Activated CD4-positive, alpha-beta memory T cell treated with anti-CD3 and anti-CD28 coated beads, Interleukin-2, amount 10 ng/mL, durations not matched to agents 7 days and 5 days (primary cell): ENCODE measurements around the gene CACNA1C. TPM values are rescaled to one million over a fixed set of nuclear protein-coding genes. Genes with fewer than 3 reads are reported as not detected.
A peak's percentile ranks its signal among the peaks of the same experiment; 100 is the strongest.

Experiments
- CTCF ChIA-PET: fragments of 350-600 bp; sonication (Branson Sonifier 250); formaldehyde crosslinking; loops from one replicate; lab custom pipeline; 2021; ENCODE audit warnings: antibody characterized with exemption, inconsistent platforms; lab: Charles Lee
- POLR2A ChIA-PET: fragments of 350-600 bp; sonication (Branson Sonifier 250); formaldehyde crosslinking; loops from one replicate; lab custom pipeline; 2021; ENCODE audit warnings: antibody characterized with exemption; lab: Charles Lee
- DNase-seq: peaks from one replicate; pipeline ENCODE4 v3.0.0-alpha.2; 2020
- H3K27ac Mint-ChIP-seq: one replicate; pipeline ENCODE4 v1.8.0; 2021; ENCODE audit warnings: mild to moderate bottlenecking, mixed read lengths
- H3K27me3 Mint-ChIP-seq: one replicate; pipeline ENCODE4 v1.8.0; 2021; ENCODE audit warnings: mixed read lengths
- H3K36me3 Mint-ChIP-seq: one replicate; pipeline ENCODE4 v1.8.0; 2021; ENCODE audit warnings: low read depth, mixed read lengths
- H3K4me1 Mint-ChIP-seq: one replicate; pipeline ENCODE4 v1.8.0; 2021; ENCODE audit warnings: mixed read lengths
- H3K4me3 Mint-ChIP-seq: one replicate; pipeline ENCODE4 v1.8.0; 2021; ENCODE audit warnings: mild to moderate bottlenecking, mixed read lengths
- H3K9me3 Mint-ChIP-seq: one replicate; pipeline ENCODE4 v1.8.0; 2021; ENCODE audit warnings: mixed read lengths
- total RNA-seq, 2 experiments: library from RNA; stranded (reverse); gene quantifications; one replicate each; pipeline ENCODE4 v1.2.3, GENCODE V29; 2021

CACNA1C gene
- total RNA-seq, 2 experiments from 2014 or later, result 0.30 TPM

- peaks cover 15% of the 10 kb centered on the region for H3K27me3 Mint-ChIP-seq
- H3K27ac Mint-ChIP-seq, result no peak overlapping the region
- no peak overlapping the region for H3K4me3 Mint-ChIP-seq
Observed at GRCh38 chr12:2653461-2653965, 600.7 kb downstream of the CACNA1C start.

GRCh38 chr12:2654311-2654710 lies 601.5 kb downstream of the CACNA1C start:
- Mint-ChIP-seq H3K27me3 (peaks cover 12% of the 10 kb centered on the region), H3K27ac (no peak overlapping the region), H3K4me1 (no peaks in the 10 kb centered on the region), H3K9me3 (no peaks in the 10 kb centered on the region), H3K36me3 (no peaks in the 10 kb centered on the region), H3K4me3 (no peak overlapping the region)
- DNase-seq, result no peak
- POLR2A ChIA-PET, result no interaction called here
- CTCF ChIA-PET, result no interaction called here

More at GRCh38 chr12:2653461-2653965, 600.7 kb downstream of the CACNA1C start:
- DNase-seq, result no peak
- Mint-ChIP-seq H3K36me3 (no peaks in the 10 kb centered on the region), H3K4me1 (no peaks in the 10 kb centered on the region), H3K9me3 (no peaks in the 10 kb centered on the region)
- POLR2A ChIA-PET, result no interaction called here
- CTCF ChIA-PET, result no interaction called here

DNA sequence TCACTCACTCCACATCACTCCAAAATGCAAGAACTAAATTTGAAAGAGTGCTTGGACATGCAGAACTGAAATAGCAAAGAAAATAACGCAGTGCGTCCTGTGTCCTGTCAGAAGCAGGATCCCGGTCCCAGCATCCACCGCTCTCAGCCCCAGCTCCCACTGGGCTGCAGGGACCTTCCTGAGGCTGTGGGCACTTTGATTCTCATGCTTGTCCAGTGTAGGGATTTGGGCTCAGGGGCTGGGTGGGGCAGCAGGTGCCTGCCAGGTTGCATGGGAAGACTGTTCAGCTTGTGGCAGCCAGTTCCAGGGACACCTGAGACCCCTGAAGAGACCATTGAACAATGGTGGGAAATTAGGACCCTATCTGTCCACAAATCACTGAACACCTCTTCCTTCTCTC lies 602.0 kb downstream of the CACNA1C start:
- POLR2A ChIA-PET, result no interaction called here
- peaks cover 8% of the 10 kb centered on the region for H3K27me3 Mint-ChIP-seq
- no peak for DNase-seq
- CTCF ChIA-PET, result no interaction called here
- no peak overlapping the region for H3K4me3 Mint-ChIP-seq
- H3K27ac Mint-ChIP-seq, result no peak overlapping the region
- no peaks in the 10 kb centered on the region for H3K36me3 Mint-ChIP-seq
- no peaks in the 10 kb centered on the region for H3K9me3 Mint-ChIP-seq
- no peaks in the 10 kb centered on the region for H3K4me1 Mint-ChIP-seq

- H3K27me3 Mint-ChIP-seq, result peaks cover 3% of the 10 kb centered on the region
- H3K27ac Mint-ChIP-seq, result no peak overlapping the region
- H3K36me3 Mint-ChIP-seq, result no peaks in the 10 kb centered on the region
- CTCF ChIA-PET, result no interaction called here
- POLR2A ChIA-PET, result no interaction called here
- no peak overlapping the region for H3K4me3 Mint-ChIP-seq
- no peaks in the 10 kb centered on the region for H3K4me1 Mint-ChIP-seq
- H3K9me3 Mint-ChIP-seq, result no peaks in the 10 kb centered on the region
- no peak for DNase-seq
Observed at GRCh38 chr12:2662524-2662923, 609.7 kb downstream of the CACNA1C start.

DNA sequence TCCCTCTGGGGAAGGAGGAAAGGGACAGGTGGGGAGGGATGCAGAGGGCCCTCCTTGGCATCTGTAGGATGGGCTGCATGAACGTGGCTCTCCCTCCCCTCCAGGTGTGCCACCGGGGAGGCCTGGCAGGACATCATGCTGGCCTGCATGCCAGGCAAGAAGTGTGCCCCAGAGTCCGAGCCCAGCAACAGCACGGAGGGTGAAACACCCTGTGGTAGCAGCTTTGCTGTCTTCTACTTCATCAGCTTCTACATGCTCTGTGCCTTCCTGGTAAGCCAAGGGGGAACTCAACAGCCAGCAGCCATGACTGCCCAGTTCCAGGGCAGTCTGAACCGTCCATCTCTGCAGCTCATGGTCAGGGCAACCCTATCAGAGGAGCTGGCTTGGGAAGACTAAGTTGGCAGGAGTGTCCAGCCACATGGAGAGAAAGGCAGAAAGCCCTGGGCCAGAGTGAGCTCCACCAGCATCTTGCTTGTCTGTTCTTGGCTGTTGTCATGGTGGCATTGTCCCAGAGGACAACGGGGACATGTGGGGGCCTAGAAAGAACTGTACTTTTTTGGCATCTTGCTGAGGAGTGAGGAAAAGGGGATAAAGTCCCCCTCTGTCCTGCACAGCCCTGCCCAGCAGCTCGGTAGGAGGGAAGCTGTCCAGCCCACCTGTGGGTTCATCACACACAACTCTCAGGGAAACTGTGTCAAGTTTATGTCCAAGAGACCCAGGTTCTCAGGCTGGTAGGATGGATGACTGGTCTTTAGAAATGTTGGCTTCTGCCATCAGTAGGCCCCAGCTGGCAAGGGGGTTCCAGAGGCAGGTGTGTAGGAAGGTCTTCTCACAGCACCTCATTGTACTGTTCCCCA lies 612.2 kb downstream of the CACNA1C start:
- Mint-ChIP-seq H3K4me3 (no peak overlapping the region), H3K27me3 (peaks cover 3% of the 10 kb centered on the region), H3K36me3 (no peaks in the 10 kb centered on the region), H3K27ac (no peak overlapping the region), H3K4me1 (no peaks in the 10 kb centered on the region), H3K9me3 (no peaks in the 10 kb centered on the region)
- ChIA-PET POLR2A (no interaction called here), CTCF (interaction anchor here (0.6 kb wide), 1 partner anchor 220 kb away, joined by 3 read pairs; no protein-coding TSS in a partner anchor)
- no peak for DNase-seq

DNA sequence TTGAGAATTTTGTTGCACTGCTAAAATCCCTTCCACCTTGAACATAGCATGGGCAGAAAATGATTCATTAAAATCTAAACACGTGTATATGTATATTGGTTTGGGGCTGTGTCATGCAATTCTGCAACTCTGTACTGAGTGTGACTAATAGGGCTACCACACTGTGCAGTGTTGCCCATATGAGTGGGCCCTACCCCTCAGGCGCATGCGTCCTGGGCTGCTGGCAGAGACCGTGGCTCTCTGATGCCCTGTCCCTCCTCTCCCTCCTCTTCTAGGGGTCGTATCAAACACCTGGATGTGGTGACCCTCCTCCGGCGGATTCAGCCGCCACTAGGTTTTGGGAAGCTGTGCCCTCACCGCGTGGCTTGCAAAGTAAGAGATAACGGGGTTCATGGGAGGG lies 613.6 kb downstream of the CACNA1C start:
- ChIA-PET CTCF (no interaction called here), POLR2A (no interaction called here)
- Mint-ChIP-seq H3K27ac (no peak overlapping the region), H3K4me1 (no peaks in the 10 kb centered on the region), H3K9me3 (no peaks in the 10 kb centered on the region), H3K4me3 (no peak overlapping the region), H3K36me3 (no peaks in the 10 kb centered on the region), H3K27me3 (peaks cover 3% of the 10 kb centered on the region)
- no peak for DNase-seq

- Mint-ChIP-seq H3K9me3 (no peaks in the 10 kb centered on the region), H3K4me3 (no peak overlapping the region), H3K36me3 (no peaks in the 10 kb centered on the region), H3K27ac (no peak overlapping the region), H3K27me3 (peaks cover 3% of the 10 kb centered on the region), H3K4me1 (no peaks in the 10 kb centered on the region)
- ChIA-PET POLR2A (no interaction called here), CTCF (no interaction called here)
- no peak for DNase-seq
Observed at GRCh38 chr12:2666846-2667245, 614.1 kb downstream of the CACNA1C start.

DNA sequence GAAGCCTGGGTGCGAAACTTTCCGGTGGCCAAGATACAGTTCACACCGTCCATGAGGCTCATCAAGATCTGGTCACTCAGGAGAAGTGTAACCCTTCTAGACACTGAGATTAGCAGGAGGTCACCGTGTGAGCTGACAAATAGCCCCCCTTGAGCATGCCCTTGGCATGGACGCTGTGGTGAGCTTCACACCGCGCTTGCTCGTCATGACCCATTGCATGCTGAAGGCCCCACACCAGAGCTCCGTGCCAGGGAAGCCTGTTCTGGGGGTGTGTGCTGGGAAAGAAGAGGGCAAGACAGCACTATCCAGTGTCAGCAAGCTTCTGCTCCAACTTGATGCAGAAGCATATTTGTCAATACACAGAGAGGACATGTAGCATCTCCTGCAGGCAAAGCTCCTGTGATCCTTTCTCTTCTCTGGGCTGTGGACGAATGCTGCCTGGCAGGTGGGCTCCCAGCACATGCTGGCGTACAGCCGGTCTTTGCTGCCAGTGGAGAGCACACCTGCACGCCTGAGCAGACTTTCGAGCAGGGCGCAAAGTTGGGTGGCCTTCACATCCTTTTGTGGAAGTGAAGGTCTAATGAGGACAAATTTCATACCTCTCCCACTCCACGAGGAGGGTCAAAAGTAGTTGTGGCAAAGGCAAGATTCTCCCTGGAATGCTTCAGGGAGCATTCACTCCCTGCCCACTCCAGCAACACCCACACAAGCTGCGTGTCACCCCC lies 615.1 kb downstream of the CACNA1C start:
- Mint-ChIP-seq H3K27ac (no peak overlapping the region), H3K9me3 (no peaks in the 10 kb centered on the region), H3K27me3 (no peaks in the 10 kb centered on the region), H3K4me3 (no peak overlapping the region), H3K36me3 (no peaks in the 10 kb centered on the region), H3K4me1 (no peaks in the 10 kb centered on the region)
- peak; percentile 7 for DNase-seq
- CTCF ChIA-PET, result no interaction called here
- POLR2A ChIA-PET, result no interaction called here

GRCh38 chr12:2668816-2669215 lies 616.0 kb downstream of the CACNA1C start:
- Mint-ChIP-seq H3K27ac (no peak overlapping the region), H3K36me3 (no peaks in the 10 kb centered on the region), H3K9me3 (no peaks in the 10 kb centered on the region), H3K4me1 (no peaks in the 10 kb centered on the region), H3K27me3 (no peaks in the 10 kb centered on the region), H3K4me3 (no peak overlapping the region)
- peak; percentile 12 for DNase-seq
- ChIA-PET POLR2A (no interaction called here), CTCF (no interaction called here)

DNA sequence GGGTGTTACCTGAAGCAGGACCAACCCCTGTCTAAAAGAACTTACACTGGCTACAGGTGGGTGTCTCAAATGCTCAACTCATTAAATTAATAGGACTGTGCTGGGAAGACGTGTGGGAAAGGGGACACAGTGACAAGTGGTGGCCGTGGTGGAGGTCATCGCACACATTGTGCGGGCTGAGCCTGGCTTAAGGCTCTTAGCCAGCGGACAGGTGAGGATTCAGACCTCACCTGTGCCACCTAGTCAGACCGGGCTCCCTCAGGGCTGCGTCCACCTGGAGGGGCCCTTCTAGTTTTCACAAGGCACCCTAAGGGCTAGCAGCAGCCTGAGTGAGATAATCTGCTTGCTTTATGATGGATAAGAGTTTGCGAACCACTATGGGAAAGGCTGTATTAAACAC lies 616.8 kb downstream of the CACNA1C start:
- ChIA-PET CTCF (no interaction called here), POLR2A (no interaction called here)
- H3K9me3 Mint-ChIP-seq, result no peaks in the 10 kb centered on the region
- H3K36me3 Mint-ChIP-seq, result no peaks in the 10 kb centered on the region
- H3K27ac Mint-ChIP-seq, result no peak overlapping the region
- H3K4me1 Mint-ChIP-seq, result no peaks in the 10 kb centered on the region
- no peak overlapping the region for H3K4me3 Mint-ChIP-seq
- no peaks in the 10 kb centered on the region for H3K27me3 Mint-ChIP-seq
- no peak for DNase-seq

DNA sequence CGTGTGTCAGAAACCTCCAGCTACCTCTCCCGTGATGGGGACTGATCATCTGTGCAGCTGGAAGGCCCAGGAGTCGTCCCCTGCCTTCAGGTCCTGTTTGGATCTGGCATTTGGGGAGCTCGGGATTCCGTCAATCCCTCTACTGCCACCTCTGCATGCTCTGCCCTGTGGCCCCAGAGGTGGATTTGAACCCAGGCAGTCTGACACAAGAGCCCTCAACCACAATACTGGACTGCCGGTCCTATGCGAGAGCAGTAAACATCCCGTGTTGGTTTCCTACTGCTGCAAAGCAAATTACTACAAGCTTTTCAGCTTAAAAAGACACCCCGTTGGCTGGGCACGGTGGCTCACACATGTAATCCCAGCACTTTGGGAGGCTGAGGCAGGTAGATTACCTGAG lies 620.1 kb downstream of the CACNA1C start:
- no peak overlapping the region for H3K27ac Mint-ChIP-seq
- CTCF ChIA-PET, result interaction anchor here (1.0 kb wide), 1 partner anchor 9 kb away, joined by 3 read pairs; no protein-coding TSS in a partner anchor
- no peaks in the 10 kb centered on the region for H3K27me3 Mint-ChIP-seq
- no peak overlapping the region for H3K4me3 Mint-ChIP-seq
- no peaks in the 10 kb centered on the region for H3K9me3 Mint-ChIP-seq
- no peak for DNase-seq
- H3K36me3 Mint-ChIP-seq, result no peaks in the 10 kb centered on the region
- no peaks in the 10 kb centered on the region for H3K4me1 Mint-ChIP-seq
- POLR2A ChIA-PET, result no interaction called here

GRCh38 chr12:2673966-2674810 lies 621.4 kb downstream of the CACNA1C start:
- no peak for DNase-seq
- H3K27me3 Mint-ChIP-seq, result no peaks in the 10 kb centered on the region
- no peaks in the 10 kb centered on the region for H3K9me3 Mint-ChIP-seq
- H3K4me3 Mint-ChIP-seq, result no peak overlapping the region
- ChIA-PET POLR2A (no interaction called here), CTCF (interaction anchor here (1.0 kb wide), 1 partner anchor 8 kb away, joined by 3 read pairs; no protein-coding TSS in a partner anchor)
- H3K27ac Mint-ChIP-seq, result no peak overlapping the region
- H3K36me3 Mint-ChIP-seq, result no peaks in the 10 kb centered on the region
- no peaks in the 10 kb centered on the region for H3K4me1 Mint-ChIP-seq

DNA sequence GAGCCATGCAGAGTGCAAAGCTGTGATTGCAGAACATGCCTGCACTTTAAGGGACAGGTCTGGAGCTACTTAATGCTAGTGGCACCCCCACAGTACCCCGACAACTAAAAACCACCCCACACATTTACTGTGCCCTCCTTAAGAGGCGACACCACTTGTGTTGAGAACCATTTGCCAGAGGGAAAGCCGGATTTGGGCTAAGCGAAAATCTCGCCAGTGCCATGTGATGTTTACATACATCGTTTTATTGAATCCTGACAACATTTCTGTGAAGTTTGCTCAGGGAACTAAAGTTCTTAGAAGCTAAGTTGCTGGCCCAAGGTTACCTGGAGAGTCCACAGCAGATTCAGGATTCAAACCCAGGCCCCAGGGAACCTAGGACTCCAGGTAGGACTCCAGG lies 623.0 kb downstream of the CACNA1C start:
- H3K4me1 Mint-ChIP-seq, result no peaks in the 10 kb centered on the region
- ChIA-PET CTCF (no interaction called here), POLR2A (no interaction called here)
- no peaks in the 10 kb centered on the region for H3K27me3 Mint-ChIP-seq
- H3K36me3 Mint-ChIP-seq, result no peaks in the 10 kb centered on the region
- no peak overlapping the region for H3K27ac Mint-ChIP-seq
- H3K9me3 Mint-ChIP-seq, result no peaks in the 10 kb centered on the region
- H3K4me3 Mint-ChIP-seq, result no peak overlapping the region
- peak; percentile 6 for DNase-seq
